ENCODE results near the gene LIN7B. TPM values are rescaled to one million over a fixed set of nuclear protein-coding genes. Genes with fewer than 3 reads are reported as not detected.

Gene LIN7B
- total RNA-seq, 2 experiments from 2014 or later, result 3.6 to 5.5 TPM

- intact Hi-C loops (cut with micrococcal nuclease; ENCODE audit: unreplicated experiment), result no loop called here
- ChIA-PET POLR2A (interaction anchor here (0.7 kb wide), 1 partner anchor 739 kb away, joined by 3 read pairs; no protein-coding TSS in a partner anchor), CTCF (ENCODE audit: unreplicated experiment) (no interaction called here)
- Histone ChIP-seq H3K9me2 (ENCODE audit: insufficient read depth, low read length) (no peaks in the 10 kb centered on the region), H3K9me3 (ENCODE audit: low read length) (no peaks in the 10 kb centered on the region), H3K4me3 (ENCODE audit: low read depth, low read length, poor library complexity, severe bottlenecking) (no peak overlapping the region), H3K4me2 (ENCODE audit: low read length) (no peak overlapping the region), H2AFZ (ENCODE audit: low read length) (no peak overlapping the region), H3K4me1 (ENCODE audit: insufficient read depth, low read length, poor library complexity, severe bottlenecking) (peaks cover 22% of the 10 kb centered on the region), H3K36me3 (ENCODE audit: insufficient read depth, low read length) (no peaks in the 10 kb centered on the region), H3K79me2 (ENCODE audit: insufficient read depth, low read depth, low read length) (no peaks in the 10 kb centered on the region), H4K20me1 (ENCODE audit: insufficient read depth, low read length) (no peaks in the 10 kb centered on the region), H3K27ac (ENCODE audit: low read depth, low read length, poor library complexity, severe bottlenecking) (no peak overlapping the region)
- TF ChIP-seq EZH2phosphoT487 (IDR thresholded peaks at IDR 0.05; ENCODE audit: borderline replicate concordance, low read depth, low read length) (no peak), CTCF (conservative IDR thresholded peaks at IDR 0.05; ENCODE audit: low read length) (no peak)
- BruUV-seq (replicated peaks), result no TSS peak
- DNase-seq (ENCODE audit: low spot score), result no peak
Observed at GRCh38 chr19:49153167-49153809, 39.1 kb downstream of the LIN7B start.

- no peaks in the 10 kb centered on the region for H3K79me2 ChIP-seq (ENCODE audit: insufficient read depth, low read depth, low read length)
- intact Hi-C loops (cut with micrococcal nuclease; ENCODE audit: unreplicated experiment), result no loop called here
- no peaks in the 10 kb centered on the region for H3K9me2 ChIP-seq (ENCODE audit: insufficient read depth, low read length)
- peaks cover 16% of the 10 kb centered on the region for H3K4me1 ChIP-seq (ENCODE audit: insufficient read depth, low read length, poor library complexity, severe bottlenecking)
- H3K4me3 ChIP-seq (ENCODE audit: low read depth, low read length, poor library complexity, severe bottlenecking), result no peak overlapping the region
- no peak overlapping the region for H3K27ac ChIP-seq (ENCODE audit: low read depth, low read length, poor library complexity, severe bottlenecking)
- no peaks in the 10 kb centered on the region for H3K36me3 ChIP-seq (ENCODE audit: insufficient read depth, low read length)
- H3K4me2 ChIP-seq (ENCODE audit: low read length), result no peak overlapping the region
- POLR2A ChIA-PET, result no interaction called here
- H4K20me1 ChIP-seq (ENCODE audit: insufficient read depth, low read length), result no peaks in the 10 kb centered on the region
- CTCF ChIA-PET (ENCODE audit: unreplicated experiment), result no interaction called here
- no peak for TF ChIP-seq CTCF (conservative IDR thresholded peaks at IDR 0.05; ENCODE audit: low read length)
- no peak for TF ChIP-seq EZH2phosphoT487 (IDR thresholded peaks at IDR 0.05; ENCODE audit: borderline replicate concordance, low read depth, low read length)
- BruUV-seq (replicated peaks), result no TSS peak
- DNase-seq (ENCODE audit: low spot score), result no peak
- no peaks in the 10 kb centered on the region for H3K9me3 ChIP-seq (ENCODE audit: low read length)
- H2AFZ ChIP-seq (ENCODE audit: low read length), result no peak overlapping the region
Observed at GRCh38 chr19:49154279-49154678, 40.1 kb downstream of the LIN7B start.

GRCh38 chr19:49155005-49155819 lies 41.0 kb downstream of the LIN7B start, which contains the start of gene HRC:
Gene HRC, minus strand, starts transcription at chr19:49155396. Its CDS starts 159 bp downstream, at chr19:49155237.
- Histone ChIP-seq H2AFZ (ENCODE audit: low read length) (no peak within 1 kb of the TSS), H3K4me3 (ENCODE audit: low read depth, low read length, poor library complexity, severe bottlenecking) (no peak within 1 kb of the TSS), H3K9me2 (ENCODE audit: insufficient read depth, low read length) (no peaks in the 10 kb centered on the region), H3K4me1 (ENCODE audit: insufficient read depth, low read length, poor library complexity, severe bottlenecking) (peaks cover 16% of the 10 kb centered on the region), H3K9me3 (ENCODE audit: low read length) (no peaks in the 10 kb centered on the region), H4K20me1 (ENCODE audit: insufficient read depth, low read length) (no peaks in the 10 kb centered on the region), H3K36me3 (ENCODE audit: insufficient read depth, low read length) (no peaks in the 10 kb centered on the region), H3K79me2 (ENCODE audit: insufficient read depth, low read depth, low read length) (no peaks in the 10 kb centered on the region), H3K4me2 (ENCODE audit: low read length) (no peak within 1 kb of the TSS), H3K27ac (ENCODE audit: low read depth, low read length, poor library complexity, severe bottlenecking) (no peak within 1 kb of the TSS)
- ChIA-PET CTCF (ENCODE audit: unreplicated experiment) (no interaction called here), POLR2A (no interaction called here)
- no peak for TF ChIP-seq CTCF (conservative IDR thresholded peaks at IDR 0.05; ENCODE audit: low read length)
- no peak for TF ChIP-seq EZH2phosphoT487 (IDR thresholded peaks at IDR 0.05; ENCODE audit: borderline replicate concordance, low read depth, low read length)
- intact Hi-C loops (cut with micrococcal nuclease; ENCODE audit: unreplicated experiment), result no loop called here
- DNase-seq (ENCODE audit: low spot score), result no peak
- BruUV-seq (replicated peaks), result no TSS peak
